NCI-H2107 treated with DMSO at 0.1 percent for 48 hours (cell line): ENCODE measurements around the gene THSD7A.

Experiments
- DNase-seq: peaks from one replicate; lab custom pipeline; 2025; ENCODE audit not compliant: unreplicated experiment; lab: John Stamatoyannopoulos, UW

The THSD7A gene

DNA sequence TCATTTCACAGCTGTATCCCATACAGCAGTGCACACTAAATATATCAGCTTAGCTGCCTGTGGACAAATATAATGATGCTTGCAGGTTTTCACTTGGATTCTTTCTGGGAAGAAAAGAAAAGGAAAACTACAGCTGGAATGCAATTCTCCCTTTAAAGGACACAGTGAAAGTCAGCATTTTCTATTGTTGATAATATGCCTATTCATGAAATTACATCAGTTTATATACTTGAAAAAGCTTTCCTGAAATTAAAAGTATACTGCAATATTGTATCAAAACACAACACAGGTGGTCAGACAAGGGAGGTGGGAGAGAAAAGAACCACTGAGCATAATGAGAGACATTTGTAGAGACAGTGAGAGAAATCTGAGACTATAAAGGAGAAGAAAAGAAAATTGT is 20.3 kb downstream of the THSD7A start:
- DNase-seq = no peak

DNA sequence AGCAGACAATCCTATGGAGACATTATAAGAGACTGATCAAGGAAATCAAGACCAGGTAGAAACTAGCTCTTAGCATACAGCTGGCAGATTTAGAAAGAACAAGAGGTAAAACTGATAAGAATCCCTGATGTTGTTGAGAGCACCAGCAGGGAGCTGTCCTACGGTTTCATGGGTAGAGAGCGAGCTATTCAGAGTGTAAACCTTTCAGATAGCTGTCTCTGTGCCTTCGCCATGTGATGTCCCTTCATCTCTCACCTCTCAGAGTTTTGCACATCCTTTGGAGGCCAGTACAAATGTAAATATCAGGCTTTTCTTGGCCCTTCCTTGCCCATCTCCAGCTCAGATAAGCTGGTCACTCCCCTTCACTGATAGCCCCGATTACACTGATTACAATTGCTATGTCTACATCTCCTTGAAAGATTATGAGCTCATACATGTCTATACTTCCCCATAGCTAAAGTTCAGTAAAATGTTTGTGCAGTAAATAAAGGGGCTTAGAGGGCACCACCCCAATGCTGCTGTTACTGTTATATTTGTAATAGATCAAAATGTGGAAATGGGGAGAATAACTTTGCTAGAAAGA is 21.9 kb downstream of the THSD7A start:
- no peak for DNase-seq

DNA sequence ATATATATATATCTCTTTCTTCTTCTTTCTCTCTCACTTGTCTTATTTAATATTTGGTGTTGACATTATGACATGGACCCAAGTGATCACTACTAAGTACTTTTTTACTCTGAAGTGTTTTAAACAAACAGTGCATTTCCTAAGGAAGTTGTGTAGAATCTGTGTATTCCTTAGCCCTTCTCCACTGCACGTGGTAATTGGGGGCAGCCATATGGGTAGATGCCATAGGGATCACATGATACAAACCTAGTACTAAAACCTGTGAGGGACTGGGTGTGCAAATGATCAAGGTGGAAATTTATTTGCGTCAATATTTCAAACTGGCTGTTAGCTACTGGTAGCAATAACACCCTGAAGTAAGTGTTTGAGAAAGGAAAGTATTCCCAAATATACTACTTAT is 25.0 kb downstream of the THSD7A start:
- no peak for DNase-seq

DNA sequence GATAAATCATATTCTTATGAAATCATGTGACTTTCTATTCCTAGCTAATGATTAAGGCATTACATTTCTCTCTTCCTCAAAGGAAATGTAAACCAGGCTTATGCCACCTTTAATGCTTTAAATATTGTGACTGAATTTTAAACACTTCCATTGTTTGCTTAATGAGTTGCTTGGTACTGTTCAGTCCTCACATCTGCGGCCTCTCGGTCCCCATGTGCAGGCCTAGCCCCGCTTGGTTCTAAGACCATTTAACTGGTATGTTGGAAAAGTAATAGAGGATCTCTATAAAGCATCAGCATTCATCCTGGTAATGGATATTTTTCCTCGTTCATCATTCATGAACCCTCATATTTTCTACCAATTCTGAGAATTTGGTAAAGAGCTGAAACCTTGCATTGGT is 27.4 kb downstream of the THSD7A start:
- no peak for DNase-seq

DNA sequence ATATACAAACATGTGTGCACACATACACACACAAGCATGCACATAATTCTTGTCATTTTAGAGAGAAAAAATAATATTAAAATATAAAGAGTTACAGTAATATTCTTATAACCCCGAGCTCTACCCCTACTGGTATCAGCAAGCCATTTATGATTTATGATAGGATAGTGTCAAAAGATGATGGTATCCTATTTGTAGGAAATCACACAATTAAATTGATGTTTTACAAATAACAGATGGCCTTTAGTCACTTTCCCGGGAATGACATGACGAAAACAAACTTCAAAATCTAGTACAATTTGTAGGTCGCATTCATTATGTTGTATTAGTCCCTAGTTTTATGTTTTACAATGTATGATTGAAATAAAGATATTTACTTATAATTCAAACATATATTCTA is 36.8 kb downstream of the THSD7A start:
- no peak for DNase-seq

DNA sequence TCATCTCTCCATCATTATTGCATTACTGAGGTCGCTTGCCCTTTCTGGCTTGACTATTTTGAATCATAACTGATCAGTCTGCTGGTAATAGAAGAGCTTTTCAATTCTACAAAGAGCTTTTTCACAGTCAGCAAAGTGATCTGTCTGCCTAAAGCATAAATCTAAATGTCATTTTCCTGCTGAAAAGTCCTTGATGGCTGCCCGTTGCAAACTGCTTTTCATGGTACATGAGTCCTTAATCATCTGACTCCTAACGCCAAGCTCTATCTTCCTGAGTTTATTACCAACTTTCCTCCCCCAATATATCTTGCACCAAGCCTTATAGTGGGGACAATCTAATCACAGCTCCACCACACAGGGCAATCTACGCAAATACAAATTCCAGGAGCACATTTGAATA is 39.8 kb downstream of the THSD7A start:
- no peak for DNase-seq

DNA sequence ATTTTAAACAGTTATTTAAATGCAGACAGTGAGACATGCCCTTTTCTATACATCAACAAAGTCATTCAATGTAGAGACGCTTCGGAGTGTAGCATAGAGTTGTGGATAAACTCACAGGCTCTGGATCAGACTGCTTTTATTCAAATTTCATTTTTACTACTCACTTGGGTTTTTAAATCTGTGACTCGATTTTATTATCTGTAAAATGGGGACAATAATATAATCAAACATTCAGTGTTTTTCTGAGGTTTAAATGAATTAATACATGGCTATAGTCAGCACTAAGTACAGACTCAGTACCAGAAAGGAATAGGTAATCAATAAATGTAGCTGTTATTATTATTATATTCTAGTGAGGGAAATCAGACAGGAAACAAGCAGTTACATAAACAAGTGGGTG is 43.4 kb downstream of the THSD7A start:
- DNase-seq = no peak

DNA sequence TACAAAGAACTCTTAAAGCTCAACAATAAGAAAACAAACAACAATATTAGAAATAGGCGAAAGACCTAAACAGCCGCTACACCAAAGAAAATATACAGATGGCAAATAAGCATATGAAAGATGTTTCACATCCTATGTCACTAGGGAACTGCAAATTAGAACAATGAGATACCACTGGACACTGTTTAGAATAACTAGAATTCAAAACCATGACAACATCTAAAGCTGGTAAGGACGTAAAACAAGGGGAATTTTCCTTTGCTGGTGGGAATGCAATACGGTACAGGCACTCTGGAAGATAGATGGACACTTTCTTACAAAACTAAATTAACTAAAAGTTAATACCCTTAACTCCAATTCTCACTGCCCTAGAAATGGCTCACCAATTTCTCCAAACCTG is 44.5 kb downstream of the THSD7A start:
- no peak for DNase-seq

DNA sequence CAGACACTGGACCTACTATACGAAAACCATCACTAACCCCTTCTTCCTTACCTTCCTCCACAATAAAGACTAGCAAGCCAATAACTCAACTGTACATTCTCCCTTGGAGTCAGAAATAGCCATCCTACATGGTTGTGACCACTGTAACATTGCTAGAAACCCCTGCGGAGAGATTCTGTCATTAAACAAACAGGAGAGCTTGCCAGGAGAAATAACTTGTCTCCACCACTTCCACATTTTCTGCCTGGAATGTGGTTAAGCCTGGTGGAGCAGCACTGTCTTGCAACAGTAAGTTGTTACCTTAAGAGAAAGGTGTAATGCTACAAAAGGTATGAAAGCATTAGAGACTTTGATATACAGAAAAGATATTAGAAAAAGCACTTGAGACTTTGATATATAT is 45.8 kb downstream of the THSD7A start:
- no peak for DNase-seq

DNA sequence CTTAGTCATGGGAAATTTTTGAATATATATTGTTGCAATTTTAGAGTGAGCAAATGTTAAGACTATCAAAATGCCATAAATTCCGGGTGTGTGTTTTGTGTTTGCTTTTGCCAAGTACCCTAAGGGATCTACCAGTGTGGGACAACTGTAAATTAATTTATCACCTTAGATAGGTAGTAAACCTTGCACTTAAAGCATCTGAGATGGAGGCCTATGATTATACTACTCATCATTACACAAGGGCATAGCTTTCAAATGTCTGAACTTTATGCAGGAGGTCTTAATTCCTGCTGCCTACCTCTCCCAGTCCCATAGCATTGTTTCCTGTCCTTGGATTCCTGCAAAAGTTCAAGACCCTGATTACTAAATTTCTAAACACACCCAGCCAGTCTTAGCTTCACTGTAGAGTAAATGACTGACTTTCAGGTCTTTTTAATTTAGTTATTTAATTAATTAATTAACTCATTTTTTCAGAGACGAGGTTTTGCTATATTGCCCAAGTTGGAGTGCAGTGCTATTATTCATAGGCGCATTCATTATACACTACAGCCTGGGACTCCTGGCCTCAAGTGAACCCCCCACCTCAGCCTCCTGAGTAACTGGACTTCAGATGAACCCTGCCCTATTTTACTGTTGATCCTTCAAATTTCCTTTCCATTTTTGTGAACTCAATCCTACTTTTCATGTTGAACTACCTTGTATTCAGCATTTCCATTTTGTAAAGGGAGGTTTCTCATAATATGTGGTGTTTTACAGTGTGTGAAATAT is 47.0 kb downstream of the THSD7A start:
- DNase-seq = no peak

DNA sequence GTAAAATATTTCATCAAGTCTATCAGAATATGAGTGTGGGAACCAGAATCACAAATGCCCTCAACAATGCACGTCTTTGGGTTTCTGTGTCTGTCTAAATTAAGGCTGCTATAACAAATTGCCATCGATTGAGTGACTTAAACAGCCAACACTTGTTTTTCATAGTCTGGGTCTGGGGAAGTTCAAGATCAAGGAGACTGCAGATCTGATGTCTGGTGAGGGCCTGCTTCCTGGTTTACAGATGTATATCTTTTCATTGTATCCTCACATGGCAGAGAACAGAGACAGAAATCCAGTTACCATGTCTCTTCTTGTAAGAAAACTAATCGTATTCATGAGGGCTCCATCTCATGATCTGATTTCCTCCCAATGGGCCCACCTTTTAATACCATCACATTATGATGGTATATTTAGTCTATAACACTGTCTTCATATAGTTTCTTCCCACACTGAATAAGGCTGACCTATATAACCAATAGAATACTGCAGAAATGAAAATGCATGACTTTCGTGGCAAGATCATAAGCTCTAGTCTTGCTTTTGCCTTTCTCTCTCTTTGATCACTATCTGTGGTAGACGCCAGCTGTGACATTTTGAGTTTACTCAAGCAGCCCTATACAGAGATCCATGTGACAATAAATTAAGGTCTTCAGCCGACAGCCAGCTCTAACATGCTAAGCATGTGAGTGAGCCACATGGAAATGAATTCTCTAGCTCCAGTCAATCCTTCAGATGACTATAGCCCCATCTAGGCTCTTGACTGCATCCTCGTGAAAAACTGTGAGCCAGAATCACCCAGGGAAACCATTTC is 51.9 kb downstream of the THSD7A start:
- DNase-seq = no peak

DNA sequence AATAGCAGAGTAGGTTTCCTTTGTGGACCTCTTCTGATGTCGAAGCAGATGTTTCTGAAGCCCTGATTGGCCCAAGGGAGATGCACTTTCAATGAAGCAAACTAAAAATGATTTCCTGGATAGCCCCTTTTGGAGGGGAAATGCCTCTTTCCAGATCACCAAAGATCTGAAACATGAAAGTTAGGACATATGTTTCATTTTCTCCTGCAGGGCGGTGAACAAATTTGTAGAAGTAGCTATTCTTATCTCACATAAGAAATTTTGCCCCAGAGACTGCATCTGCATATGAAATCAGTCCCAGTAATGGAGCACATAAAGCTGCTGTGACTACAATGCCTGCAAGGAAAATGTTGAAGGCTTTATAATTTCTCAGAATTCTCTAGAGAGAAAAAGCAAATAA is 56.0 kb downstream of the THSD7A start:
- no peak for DNase-seq

DNA sequence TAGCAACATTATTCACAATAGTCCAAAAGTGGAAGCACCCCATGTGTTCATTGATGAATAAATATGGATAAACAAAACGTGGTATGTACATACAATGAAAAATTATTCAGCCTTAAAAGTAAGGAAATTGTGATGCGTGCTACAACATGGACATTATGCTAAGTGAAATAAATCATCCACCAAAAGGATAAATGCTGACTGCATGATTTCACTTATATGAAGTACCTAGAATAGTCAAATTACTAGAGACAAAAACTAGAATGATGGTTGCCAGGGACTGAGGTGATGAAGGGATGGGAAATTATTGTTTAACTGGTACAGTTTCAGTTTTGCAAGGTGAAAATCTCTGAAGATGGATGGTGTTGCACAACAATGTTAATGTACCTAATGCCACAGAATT is 56.6 kb downstream of the THSD7A start:
- no peak for DNase-seq

DNA sequence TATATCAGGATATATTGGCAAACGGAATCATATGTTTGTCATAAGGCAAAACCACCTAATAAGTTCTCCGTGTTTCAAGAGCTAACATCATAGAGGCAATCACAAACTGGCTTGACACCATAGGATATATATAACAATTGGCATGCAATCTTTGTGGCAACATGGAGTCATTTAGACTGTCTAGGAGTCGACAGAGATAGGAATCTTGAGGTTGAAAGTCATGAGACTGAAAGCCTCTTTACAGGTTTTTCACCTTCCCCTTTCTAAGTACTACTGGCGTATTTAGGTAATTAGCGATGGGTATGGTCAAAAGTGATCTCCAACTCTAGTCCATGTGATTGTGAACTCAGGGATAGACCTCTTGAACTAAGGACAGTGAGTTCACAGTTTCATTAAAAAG is 63.7 kb downstream of the THSD7A start:
- DNase-seq = no peak

DNA sequence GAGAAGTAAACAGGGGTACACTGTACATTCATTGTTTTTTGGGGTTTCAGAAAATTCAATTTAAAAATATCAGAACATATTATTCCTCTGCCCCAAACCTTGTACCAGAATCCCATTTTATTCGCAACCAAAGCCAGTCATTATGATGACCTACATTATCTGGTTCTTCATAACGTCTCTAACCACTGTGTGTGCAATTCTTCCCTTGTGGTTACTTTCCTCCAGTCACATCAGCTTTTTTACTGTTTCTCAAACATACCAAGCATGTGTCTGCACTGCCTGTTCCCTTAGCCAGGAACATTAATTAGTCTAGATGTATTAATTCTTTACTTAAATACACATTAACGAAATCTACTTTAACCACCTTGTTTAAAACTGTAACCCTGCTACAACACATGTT is 64.8 kb downstream of the THSD7A start:
- DNase-seq = no peak

DNA sequence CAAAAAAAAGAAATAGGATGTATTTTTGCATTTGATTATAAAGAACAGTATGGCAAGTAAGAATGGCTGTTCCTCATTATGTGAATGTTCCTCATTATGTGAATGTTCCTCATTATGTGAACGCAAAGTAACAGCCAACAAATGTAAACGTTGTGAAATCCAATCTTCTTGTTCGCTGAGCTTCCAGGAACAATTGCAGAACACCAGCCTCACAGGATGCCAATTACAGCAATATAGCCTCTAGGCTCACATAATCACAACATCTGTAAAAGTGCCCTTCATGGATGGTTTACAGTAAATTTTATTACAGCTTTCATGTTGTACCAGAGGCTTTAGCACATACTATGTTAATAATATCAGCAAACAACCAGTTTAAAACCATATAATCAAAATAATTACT is 71.6 kb downstream of the THSD7A start:
- peak; percentile 79 for DNase-seq

DNA sequence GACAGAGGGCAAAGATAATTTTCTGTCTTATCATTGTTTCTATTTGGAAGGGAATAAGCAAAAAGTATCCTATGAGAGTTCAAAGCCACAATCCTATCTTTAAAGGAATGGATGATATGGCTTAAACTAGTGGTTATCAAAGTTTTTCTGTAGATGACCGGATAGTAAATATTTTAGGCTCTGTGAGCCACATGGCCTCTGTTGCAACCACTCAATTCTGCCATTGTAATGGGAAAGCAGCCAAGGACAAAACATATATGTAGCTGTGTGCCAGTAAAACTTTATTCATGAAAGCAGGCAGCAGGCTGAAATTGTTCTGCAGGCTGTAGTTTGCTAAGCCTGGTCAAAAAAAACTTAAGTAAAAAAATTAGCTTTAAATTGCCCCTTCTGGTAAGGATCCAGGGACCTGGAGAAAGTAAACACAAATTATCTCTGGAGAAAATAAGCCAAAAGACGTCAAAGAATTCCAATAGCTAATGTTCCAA is 73.3 kb downstream of the THSD7A start:
- DNase-seq = no peak

DNA sequence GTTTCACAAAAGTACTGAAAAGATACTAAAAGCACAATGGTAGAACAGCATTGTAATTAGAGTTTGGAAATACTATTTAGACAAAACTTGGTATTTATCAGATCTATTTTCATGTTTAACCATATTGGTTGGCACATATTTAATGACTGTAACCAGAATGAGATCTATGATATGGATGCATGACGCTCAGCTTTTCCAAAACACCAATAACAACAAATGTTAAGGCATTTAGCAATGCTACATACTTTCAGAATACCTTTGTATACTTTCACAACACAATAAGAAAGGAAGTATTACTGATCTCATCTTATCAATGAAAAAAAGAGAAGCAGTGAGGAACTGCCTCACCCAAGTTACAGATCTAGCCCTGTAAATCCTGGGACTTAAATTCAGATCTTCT is 74.8 kb downstream of the THSD7A start:
- DNase-seq = no peak

DNA sequence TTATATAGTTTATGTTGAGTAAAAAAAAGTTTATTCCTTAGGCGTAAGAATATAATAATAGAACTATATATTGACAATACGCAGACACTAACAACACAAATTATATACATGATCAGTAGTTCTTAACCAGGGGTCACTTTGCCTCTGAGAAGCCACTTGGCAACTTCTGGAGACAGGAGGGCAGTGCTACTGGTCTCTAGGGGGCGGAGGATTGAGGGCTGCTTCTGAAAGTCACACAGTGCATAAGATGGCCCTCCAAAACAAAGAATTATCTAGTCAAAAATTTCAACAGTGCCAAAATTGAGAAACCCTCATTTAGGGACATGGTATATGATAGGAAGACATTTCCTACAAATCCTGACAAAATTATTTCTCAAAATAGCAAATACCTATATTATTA is 77.1 kb downstream of the THSD7A start:
- DNase-seq = no peak

DNA sequence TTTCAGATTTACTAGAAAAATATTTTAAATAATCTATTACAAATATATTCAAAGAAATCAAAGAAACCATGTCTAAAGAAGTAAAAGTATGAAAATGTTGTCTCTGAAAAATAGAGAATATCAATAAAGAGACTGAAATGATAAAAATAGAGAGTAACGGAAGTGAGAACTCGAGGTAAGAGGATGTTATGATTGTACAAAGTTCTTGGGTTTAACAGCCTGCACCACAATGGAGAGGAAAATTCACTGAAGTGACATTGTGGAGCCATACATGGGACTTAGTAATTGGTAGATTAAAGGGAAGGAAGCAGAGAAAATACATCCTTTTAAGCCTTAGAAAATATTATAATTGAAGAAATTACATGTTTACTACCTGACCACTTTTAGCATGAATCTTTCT is 77.9 kb downstream of the THSD7A start:
- DNase-seq = no peak

DNA sequence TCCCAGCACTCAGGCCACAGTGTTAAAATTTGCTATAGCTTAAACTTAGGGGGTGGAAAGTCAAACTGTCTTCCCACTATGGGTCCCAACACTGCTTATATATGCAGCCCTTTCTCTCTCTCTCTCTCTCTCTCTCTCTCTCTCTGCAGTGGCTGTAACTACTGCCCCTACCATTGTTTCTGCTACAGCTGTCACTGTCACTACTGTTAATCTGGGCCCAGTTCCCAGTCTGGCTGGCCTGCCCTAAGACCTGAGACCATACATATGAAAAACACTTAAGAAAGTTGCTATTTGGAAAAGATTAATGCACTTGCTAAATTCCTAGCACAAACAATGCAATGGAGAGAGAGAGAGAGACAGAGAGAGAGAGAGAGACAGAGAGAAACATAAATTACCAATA is 78.6 kb downstream of the THSD7A start:
- DNase-seq = no peak

DNA sequence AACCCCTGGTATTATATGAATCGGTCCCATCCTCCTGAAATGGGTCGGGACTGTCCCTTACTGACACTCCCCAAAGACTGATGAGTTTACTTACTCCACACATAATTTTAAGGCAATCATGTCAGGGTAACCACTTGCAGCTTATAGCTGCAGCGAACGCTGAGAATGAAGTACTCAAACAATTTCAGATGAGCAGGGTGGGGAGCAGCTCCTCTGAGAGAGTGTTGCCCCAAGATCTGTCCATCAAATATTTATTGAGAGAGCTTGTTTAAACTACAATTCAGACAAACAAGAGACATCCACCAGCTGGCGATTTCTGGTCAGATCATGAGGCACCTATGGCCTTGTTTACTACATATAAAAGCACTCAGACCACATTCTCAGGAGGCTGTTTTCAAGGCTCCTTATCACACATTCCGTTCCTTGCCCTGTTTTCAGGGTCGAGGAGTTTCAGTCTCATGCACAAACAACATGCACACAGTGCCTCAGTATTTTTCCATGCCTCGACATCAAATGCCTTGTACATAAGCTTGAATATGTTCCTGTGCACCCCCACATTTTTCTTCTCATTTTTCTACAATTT is 80.1 kb downstream of the THSD7A start:
- DNase-seq = no peak
